GM12878 (cell line): ENCODE results near the gene TEX264. TPM values are rescaled to one million over a fixed set of nuclear protein-coding genes. Genes with fewer than 3 reads are reported as not detected.

Source experiments
- ATF7 ChIP-seq: fragments of 450-650 bp; IDR thresholded peaks from 2 replicates; pipeline ENCODE4 v1.6.1; 2016; ENCODE audit warnings: low read depth, mild to moderate bottlenecking
- BCL11A ChIP-seq: IDR thresholded peaks from 2 replicates; pipeline ENCODE4 v1.6.1; 2011; ENCODE audit warnings: low read depth, low read length
- BMI1 ChIP-seq: fragments of 450-650 bp; IDR thresholded peaks from 2 replicates; pipeline ENCODE4 v1.6.1; 2016; ENCODE audit warnings: mild to moderate bottlenecking, moderate library complexity, borderline replicate concordance
- BRCA1 ChIP-seq: IDR thresholded peaks from 2 replicates; pipeline ENCODE4 v1.6.1; 2011; ENCODE audit warnings: low read depth, low read length, improper control_type of control experiment
- CBX3 ChIP-seq: fragments of 200-600 bp; sonication (generic); IDR thresholded peaks from 2 replicates; pipeline ENCODE4 v1.6.1; 2016; ENCODE audit warnings: low read depth, borderline replicate concordance
- CEBPB ChIP-seq, 2 experiments: fragments of 150-350 bp in 1 of 2; IDR thresholded peaks; 2 replicates each; pipeline ENCODE4 v1.6.1; 2012 to 2014; ENCODE audit warnings: low read depth in 2 of 2, low read length in 2 of 2, borderline replicate concordance in 1 of 2, inconsistent platforms in 1 of 2
- CHD1 ChIP-seq: IDR thresholded peaks from 2 replicates; pipeline ENCODE4 v1.6.1; 2012; ENCODE audit warnings: low read depth, low read length, improper control_type of control experiment
- CHD2 ChIP-seq: IDR thresholded peaks from 2 replicates; pipeline ENCODE4 v1.6.1; 2011; ENCODE audit warnings: low read depth, low read length, improper control_type of control experiment, borderline replicate concordance
- FOS ChIP-seq: IDR thresholded peaks from 3 replicates; pipeline ENCODE4 v1.6.1; 2011; ENCODE audit warnings: borderline replicate concordance; ENCODE audit not compliant: insufficient read length; ENCODE audit errors: extremely low read depth
- GATAD2B ChIP-seq: fragments of 450-650 bp; conservative IDR thresholded peaks from 2 replicates; pipeline ENCODE4 v1.6.1; 2017; ENCODE audit warnings: low read depth, mild to moderate bottlenecking, moderate library complexity
- JUNB ChIP-seq: IDR thresholded peaks from 2 replicates; pipeline ENCODE4 v1.6.1; 2016; ENCODE audit warnings: antibody characterized with exemption, mild to moderate bottlenecking
- MEF2B ChIP-seq: fragments of 450-650 bp; IDR thresholded peaks from 2 replicates; pipeline ENCODE4 v1.6.1; 2018; ENCODE audit warnings: mild to moderate bottlenecking, moderate library complexity; ENCODE audit not compliant: partially characterized antibody, poor library complexity, severe bottlenecking
- NFIC ChIP-seq: IDR thresholded peaks from 2 replicates; pipeline ENCODE4 v1.6.1; 2012; ENCODE audit warnings: low read depth, mild to moderate bottlenecking, inconsistent platforms, low read length, moderate library complexity
- PML ChIP-seq: IDR thresholded peaks from 2 replicates; pipeline ENCODE4 v1.6.1; 2012; ENCODE audit warnings: low read length, inconsistent platforms
- POU2F2 ChIP-seq: IDR thresholded peaks from 3 replicates; pipeline ENCODE4 v1.6.1; 2011; ENCODE audit warnings: low read depth, mild to moderate bottlenecking, low read length, borderline replicate concordance
- RAD21 ChIP-seq: IDR thresholded peaks from 2 replicates; pipeline ENCODE4 v1.6.1; 2011; ENCODE audit warnings: mild to moderate bottlenecking, low read depth, low read length, moderate library complexity; ENCODE audit not compliant: insufficient read depth
- TBL1XR1 ChIP-seq: IDR thresholded peaks from 2 replicates; pipeline ENCODE4 v1.6.1; 2012; ENCODE audit warnings: low read depth, low read length, improper control_type of control experiment
- WRNIP1 ChIP-seq: IDR thresholded peaks from 2 replicates; pipeline ENCODE4 v1.6.1; 2011; ENCODE audit warnings: low read depth, low read length, improper control_type of control experiment, borderline replicate concordance
- ZNF207 ChIP-seq: fragments of 450-650 bp; IDR thresholded peaks from 2 replicates; pipeline ENCODE4 v1.6.1; 2014; ENCODE audit warnings: antibody characterized with exemption, mild to moderate bottlenecking, borderline replicate concordance
- ZSCAN29 ChIP-seq: fragments of 450-650 bp; IDR thresholded peaks from 2 replicates; pipeline ENCODE4 v1.6.1; 2017; ENCODE audit warnings: mild to moderate bottlenecking, moderate library complexity
- polyA plus RNA-seq, 11 experiments: library from polyadenylated mRNA; depleted of rRNA in 4 of 11; unstranded in 6 of 11; stranded (reverse) in 5 of 11; fragments of >200 nt; fragmentation: Nextera tagmentation in 4 of 11; fragmentation: Illumina TruSeq in 1 of 11; extraction: Ambion mirVana in 4 of 11; extraction: Trizol in 1 of 11; gene quantifications; 1 replicate in 1 of 11; 2 replicates in 10 of 11; pipeline versions ENCODE4 v1.2.1 to v1.2.3, GENCODE V29; 2011 to 2016; ENCODE audit warnings: inconsistent platforms in 2 of 11, missing spikeins in 2 of 11, low read depth in 1 of 11
- total RNA-seq, 4 experiments: library from RNA; depleted of rRNA in 3 of 4; stranded (reverse); fragments of >200 nt in 3 of 4; fragmentation: Illumina TruSeq in 1 of 4; extraction: Trizol in 1 of 4; gene quantifications; 2 replicates each; pipeline versions ENCODE4 v1.2.1 to v1.2.3, GENCODE V29; 2013 to 2021
- TF ChIP-seq, protein P1 (sequence below): IDR thresholded peaks from 2 replicates; pipeline ENCODE4 v1.6.1; 2012; ENCODE audit warnings: improper control_type of control experiment, low read depth, low read length; ENCODE audit not compliant: insufficient replicate concordance
- TF ChIP-seq, protein P2 (sequence below): fragments of 450-650 bp; formaldehyde crosslinking; IDR thresholded peaks from 2 replicates; pipeline ENCODE4 v1.4.0; 2020; ENCODE audit warnings: mild to moderate bottlenecking, moderate library complexity
- TF ChIP-seq, protein P3 (sequence below): IDR thresholded peaks from 2 replicates; pipeline ENCODE4 v1.6.1; 2012; ENCODE audit warnings: low read depth, low read length, improper control_type of control experiment

Gene TEX264
- total and polyA plus RNA-seq, 10 of the 15 experiments (the other 5 are each of a cell fraction or from before 2014, with no cell fraction given), result 3.6 to 63.0 (median 52.4) TPM

DNA sequence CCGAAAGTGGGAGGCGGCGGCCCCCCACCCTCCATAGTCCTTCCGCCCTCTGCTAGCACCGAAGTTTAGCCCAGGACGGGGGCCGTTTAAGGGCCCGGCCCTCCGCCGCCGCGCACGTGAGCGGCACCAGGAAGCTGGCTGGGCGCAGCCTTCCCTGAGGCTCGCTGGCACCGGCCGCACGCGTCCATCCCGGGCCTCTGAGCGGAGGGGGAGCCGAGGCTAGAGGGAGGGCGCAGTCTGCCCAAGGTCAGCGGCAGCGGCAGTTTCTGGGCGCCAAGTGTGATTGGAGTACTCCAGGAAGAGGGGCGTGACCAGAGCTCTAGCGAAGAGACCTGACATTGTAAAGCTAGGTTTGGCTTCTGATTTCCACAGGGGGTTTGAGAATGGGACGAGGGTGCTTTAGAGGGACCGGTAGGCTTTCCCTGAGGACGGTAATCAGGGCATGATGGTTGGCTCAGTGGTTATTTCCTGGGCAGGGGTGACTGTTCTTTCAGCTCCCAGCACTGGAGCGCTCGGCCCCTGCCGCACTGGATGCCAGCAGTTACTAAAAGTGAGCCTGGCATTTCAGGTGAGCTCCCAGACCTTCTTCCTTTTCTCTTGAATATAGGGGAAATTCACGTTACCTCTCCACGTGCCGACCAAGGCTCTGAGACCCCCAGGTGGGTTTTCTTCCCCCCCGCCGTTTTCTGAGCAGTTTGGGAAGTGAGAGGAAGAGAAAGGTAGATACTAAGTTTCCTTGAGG lies 853 bp downstream of the TEX264 start (continued):
- TF ChIP-seq, protein P1, sequence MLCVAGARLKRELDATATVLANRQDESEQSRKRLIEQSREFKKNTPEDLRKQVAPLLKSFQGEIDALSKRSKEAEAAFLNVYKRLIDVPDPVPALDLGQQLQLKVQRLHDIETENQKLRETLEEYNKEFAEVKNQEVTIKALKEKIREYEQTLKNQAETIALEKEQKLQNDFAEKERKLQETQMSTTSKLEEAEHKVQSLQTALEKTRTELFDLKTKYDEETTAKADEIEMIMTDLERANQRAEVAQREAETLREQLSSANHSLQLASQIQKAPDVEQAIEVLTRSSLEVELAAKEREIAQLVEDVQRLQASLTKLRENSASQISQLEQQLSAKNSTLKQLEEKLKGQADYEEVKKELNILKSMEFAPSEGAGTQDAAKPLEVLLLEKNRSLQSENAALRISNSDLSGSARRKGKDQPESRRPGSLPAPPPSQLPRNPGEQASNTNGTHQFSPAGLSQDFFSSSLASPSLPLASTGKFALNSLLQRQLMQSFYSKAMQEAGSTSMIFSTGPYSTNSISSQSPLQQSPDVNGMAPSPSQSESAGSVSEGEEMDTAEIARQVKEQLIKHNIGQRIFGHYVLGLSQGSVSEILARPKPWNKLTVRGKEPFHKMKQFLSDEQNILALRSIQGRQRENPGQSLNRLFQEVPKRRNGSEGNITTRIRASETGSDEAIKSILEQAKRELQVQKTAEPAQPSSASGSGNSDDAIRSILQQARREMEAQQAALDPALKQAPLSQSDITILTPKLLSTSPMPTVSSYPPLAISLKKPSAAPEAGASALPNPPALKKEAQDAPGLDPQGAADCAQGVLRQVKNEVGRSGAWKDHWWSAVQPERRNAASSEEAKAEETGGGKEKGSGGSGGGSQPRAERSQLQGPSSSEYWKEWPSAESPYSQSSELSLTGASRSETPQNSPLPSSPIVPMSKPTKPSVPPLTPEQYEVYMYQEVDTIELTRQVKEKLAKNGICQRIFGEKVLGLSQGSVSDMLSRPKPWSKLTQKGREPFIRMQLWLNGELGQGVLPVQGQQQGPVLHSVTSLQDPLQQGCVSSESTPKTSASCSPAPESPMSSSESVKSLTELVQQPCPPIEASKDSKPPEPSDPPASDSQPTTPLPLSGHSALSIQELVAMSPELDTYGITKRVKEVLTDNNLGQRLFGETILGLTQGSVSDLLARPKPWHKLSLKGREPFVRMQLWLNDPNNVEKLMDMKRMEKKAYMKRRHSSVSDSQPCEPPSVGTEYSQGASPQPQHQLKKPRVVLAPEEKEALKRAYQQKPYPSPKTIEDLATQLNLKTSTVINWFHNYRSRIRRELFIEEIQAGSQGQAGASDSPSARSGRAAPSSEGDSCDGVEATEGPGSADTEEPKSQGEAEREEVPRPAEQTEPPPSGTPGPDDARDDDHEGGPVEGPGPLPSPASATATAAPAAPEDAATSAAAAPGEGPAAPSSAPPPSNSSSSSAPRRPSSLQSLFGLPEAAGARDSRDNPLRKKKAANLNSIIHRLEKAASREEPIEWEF, result no peak
- TF ChIP-seq NFIC (no peak), CHD1 (no peak), BCL11A (no peak), RAD21 (no peak), POU2F2 (no peak), MEF2B (peak; percentile 2), PML (no peak), ZSCAN29 (no peak), FOS (no peak), GATAD2B (0 out of 2 replicates have a peak, but pooled peaks have one; percentile 4), TBL1XR1 (no peak), CBX3 (no peak), BRCA1 (no peak), CHD2 (no peak), ZNF207 (no peak), WRNIP1 (no peak), CEBPB (IDR thresholded peaks at IDR 0.05; ENCODE audit: borderline replicate concordance in 1 of 2, low read depth in 2 of 2, low read length in 2 of 2) (no peak), BMI1 (no peak), JUNB (no peak), ATF7 (no peak)
- TF ChIP-seq, protein P2, sequence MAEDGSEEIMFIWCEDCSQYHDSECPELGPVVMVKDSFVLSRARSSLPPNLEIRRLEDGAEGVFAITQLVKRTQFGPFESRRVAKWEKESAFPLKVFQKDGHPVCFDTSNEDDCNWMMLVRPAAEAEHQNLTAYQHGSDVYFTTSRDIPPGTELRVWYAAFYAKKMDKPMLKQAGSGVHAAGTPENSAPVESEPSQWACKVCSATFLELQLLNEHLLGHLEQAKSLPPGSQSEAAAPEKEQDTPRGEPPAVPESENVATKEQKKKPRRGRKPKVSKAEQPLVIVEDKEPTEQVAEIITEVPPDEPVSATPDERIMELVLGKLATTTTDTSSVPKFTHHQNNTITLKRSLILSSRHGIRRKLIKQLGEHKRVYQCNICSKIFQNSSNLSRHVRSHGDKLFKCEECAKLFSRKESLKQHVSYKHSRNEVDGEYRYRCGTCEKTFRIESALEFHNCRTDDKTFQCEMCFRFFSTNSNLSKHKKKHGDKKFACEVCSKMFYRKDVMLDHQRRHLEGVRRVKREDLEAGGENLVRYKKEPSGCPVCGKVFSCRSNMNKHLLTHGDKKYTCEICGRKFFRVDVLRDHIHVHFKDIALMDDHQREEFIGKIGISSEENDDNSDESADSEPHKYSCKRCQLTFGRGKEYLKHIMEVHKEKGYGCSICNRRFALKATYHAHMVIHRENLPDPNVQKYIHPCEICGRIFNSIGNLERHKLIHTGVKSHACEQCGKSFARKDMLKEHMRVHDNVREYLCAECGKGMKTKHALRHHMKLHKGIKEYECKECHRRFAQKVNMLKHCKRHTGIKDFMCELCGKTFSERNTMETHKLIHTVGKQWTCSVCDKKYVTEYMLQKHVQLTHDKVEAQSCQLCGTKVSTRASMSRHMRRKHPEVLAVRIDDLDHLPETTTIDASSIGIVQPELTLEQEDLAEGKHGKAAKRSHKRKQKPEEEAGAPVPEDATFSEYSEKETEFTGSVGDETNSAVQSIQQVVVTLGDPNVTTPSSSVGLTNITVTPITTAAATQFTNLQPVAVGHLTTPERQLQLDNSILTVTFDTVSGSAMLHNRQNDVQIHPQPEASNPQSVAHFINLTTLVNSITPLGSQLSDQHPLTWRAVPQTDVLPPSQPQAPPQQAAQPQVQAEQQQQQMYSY (CRISPR knock-in tag), result no peak
- TF ChIP-seq, protein P3, sequence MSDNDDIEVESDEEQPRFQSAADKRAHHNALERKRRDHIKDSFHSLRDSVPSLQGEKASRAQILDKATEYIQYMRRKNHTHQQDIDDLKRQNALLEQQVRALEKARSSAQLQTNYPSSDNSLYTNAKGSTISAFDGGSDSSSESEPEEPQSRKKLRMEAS, result no peak
